HepG2 (cell line): ENCODE results near the gene SQSTM1. TPM values are rescaled to one million over a fixed set of nuclear protein-coding genes. Genes with fewer than 3 reads are reported as not detected.
A peak's percentile ranks its signal among the peaks of the same experiment; 100 is the strongest.

ENCODE experiments used
- ATF1 ChIP-seq: IDR thresholded peaks from 2 replicates; pipeline ENCODE4 v1.6.1; 2016; ENCODE audit warnings: mild to moderate bottlenecking, control low read depth
- BRCA1 ChIP-seq: sonication (generic); formaldehyde crosslinking; IDR thresholded peaks from 2 replicates; pipeline ENCODE4 v1.4.0; 2020; ENCODE audit warnings: missing genetic modification reagents
- GLMP ChIP-seq: sonication (generic); formaldehyde crosslinking; IDR thresholded peaks from 2 replicates; pipeline ENCODE4 v1.9.0; 2021; ENCODE audit warnings: missing genetic modification reagents, mild to moderate bottlenecking, borderline replicate concordance
- HMGA1 ChIP-seq: sonication (generic); formaldehyde crosslinking; conservative IDR thresholded peaks from 2 replicates; pipeline ENCODE4 v1.4.0; 2020; ENCODE audit warnings: missing genetic modification reagents
- IKZF4 ChIP-seq: sonication (generic); formaldehyde crosslinking; IDR thresholded peaks from 2 replicates; pipeline ENCODE4 v1.5.1; 2020; ENCODE audit warnings: borderline replicate concordance, mild to moderate bottlenecking, low read depth, missing genetic modification reagents; ENCODE audit errors: not compliant biosample characterization
- MTF2 ChIP-seq: sonication (generic); formaldehyde crosslinking; IDR thresholded peaks from 2 replicates; pipeline ENCODE4 v1.5.0; 2020; ENCODE audit warnings: missing genetic modification reagents, borderline replicate concordance
- MXD4 ChIP-seq: IDR thresholded peaks from 2 replicates; pipeline ENCODE4 v1.6.1; 2016; ENCODE audit warnings: mild to moderate bottlenecking, missing biosample characterization, missing genetic modification reagents
- MYNN ChIP-seq: sonication (generic); formaldehyde crosslinking; IDR thresholded peaks from 2 replicates; pipeline ENCODE4 v1.4.0; 2020; ENCODE audit warnings: mild to moderate bottlenecking, low read depth, missing genetic modification reagents
- NFAT5 ChIP-seq: sonication (generic); formaldehyde crosslinking; IDR thresholded peaks from 2 replicates; pipeline ENCODE4 v1.4.0; 2020; ENCODE audit warnings: missing genetic modification reagents
- PPARG ChIP-seq: conservative IDR thresholded peaks from 2 replicates; pipeline ENCODE4 v1.6.1; 2016; ENCODE audit warnings: missing biosample characterization, missing genetic modification reagents
- TARDBP ChIP-seq: sonication (generic); formaldehyde crosslinking; IDR thresholded peaks from 2 replicates; pipeline ENCODE4 v1.8.0; 2022; ENCODE audit warnings: mild to moderate bottlenecking, missing genetic modification reagents
- TEF ChIP-seq: sonication (generic); formaldehyde crosslinking; IDR thresholded peaks from 2 replicates; pipeline ENCODE4 v1.5.0; 2020; ENCODE audit warnings: missing genetic modification reagents
- ZBTB2 ChIP-seq: sonication (generic); formaldehyde crosslinking; IDR thresholded peaks from 2 replicates; pipeline ENCODE4 v1.8.0; 2022; ENCODE audit warnings: low read depth, missing genetic modification reagents
- ZBTB25 ChIP-seq: IDR thresholded peaks from 2 replicates; pipeline ENCODE4 v1.6.1; 2018; ENCODE audit warnings: missing genetic modification reagents
- ZNF468 ChIP-seq: sonication (generic); formaldehyde crosslinking; IDR thresholded peaks from 2 replicates; pipeline ENCODE4 v1.8.0; 2022; ENCODE audit warnings: mild to moderate bottlenecking, moderate library complexity, missing genetic modification reagents
- ZNF496 ChIP-seq: sonication (generic); formaldehyde crosslinking; IDR thresholded peaks from 2 replicates; pipeline ENCODE4 v1.8.1; 2023; ENCODE audit warnings: mild to moderate bottlenecking, moderate library complexity, missing genetic modification reagents; ENCODE audit not compliant: insufficient replicate concordance
- ZNF616 ChIP-seq: sonication (generic); formaldehyde crosslinking; IDR thresholded peaks from 2 replicates; pipeline ENCODE4 v1.5.0; 2020; ENCODE audit warnings: low read depth, mild to moderate bottlenecking, missing genetic modification reagents
- ZSCAN21 ChIP-seq: sonication (generic); formaldehyde crosslinking; IDR thresholded peaks from 2 replicates; pipeline ENCODE4 v1.8.0; 2022; ENCODE audit warnings: mild to moderate bottlenecking, missing genetic modification reagents, moderate library complexity, borderline replicate concordance
- ZSCAN30 ChIP-seq: sonication (generic); formaldehyde crosslinking; IDR thresholded peaks from 2 replicates; pipeline ENCODE4 v1.5.0; 2020; ENCODE audit warnings: mild to moderate bottlenecking, missing genetic modification reagents
- polyA plus RNA-seq, 8 experiments: library from polyadenylated mRNA; depleted of rRNA in 3 of 8; stranded (reverse) in 7 of 8; unstranded in 1 of 8; fragments of >200 nt; fragmentation: Illumina TruSeq in 4 of 8; extraction: Trizol in 4 of 8; gene quantifications; 2 replicates each; pipeline versions ENCODE4 v1.2.1 to v1.2.3, GENCODE V29; 2011 to 2016; ENCODE audit warnings: low read depth in 4 of 8, missing spikeins in 1 of 8, mixed read lengths in 1 of 8; ENCODE audit not compliant: insufficient read depth in 1 of 8
- total RNA-seq, 5 experiments: library from RNA; depleted of rRNA; stranded (reverse); fragments of >200 nt; fragmentation: Illumina TruSeq; extraction: Trizol; gene quantifications; 2 replicates each; pipeline ENCODE4 v1.2.3, GENCODE V29; 2016; ENCODE audit warnings: low read depth in 1 of 5

The SQSTM1 gene
- total and polyA plus RNA-seq, 2 of the 13 experiments (the other 11 are each of a cell fraction or from before 2014, with no cell fraction given), result 90.9 to 160 TPM

GRCh38 chr5:179795049-179795862, 25.4 kb upstream of the SQSTM1 start (continued):
- TF ChIP-seq IKZF4 (CRISPR knock-in tag) (no peak), ZNF496 (CRISPR knock-in tag) (no peak), ZNF468 (CRISPR knock-in tag) (peak; percentile 72; the same call in 1 of the 2 replicates), ZSCAN21 (CRISPR knock-in tag) (peak; percentile 71), ZBTB2 (no peak), HMGA1 (CRISPR knock-in tag) (no peak), TEF (CRISPR knock-in tag) (no peak), GLMP (CRISPR knock-in tag) (no peak), ZNF616 (CRISPR knock-in tag) (no peak), ZBTB25 (CRISPR knock-in tag) (no peak), PPARG (no peak), MTF2 (no peak), NFAT5 (CRISPR knock-in tag) (no peak), MYNN (CRISPR knock-in tag) (no peak), BRCA1 (CRISPR knock-in tag) (no peak), TARDBP (no peak), ZSCAN30 (CRISPR knock-in tag) (no peak), MXD4 (CRISPR knock-in tag) (no peak), ATF1 (CRISPR knock-in tag) (no peak)
